MM.1S (cell line): Measurements from ENCODE around the gene ADAMTS2.

Experiments
- DNase-seq: peaks from one replicate; pipeline ENCODE4 v3.0.0-alpha.2; 2015
- H2AFZ ChIP-seq: fragments of 300-600 bp; sonication (generic); 2 replicates; pipeline ENCODE4 v1.6.0; 2016; ENCODE audit warnings: antibody characterized with exemption, low read length
- H3F3A ChIP-seq: fragments of 300-600 bp; sonication (generic); 2 replicates; pipeline ENCODE4 v1.6.1; 2016; ENCODE audit warnings: mild to moderate bottlenecking, antibody characterized with exemption, low read length, moderate library complexity, mixed read lengths; ENCODE audit not compliant: insufficient read depth
- H3K27ac ChIP-seq: fragments of 300-600 bp; sonication (generic); 2 replicates; pipeline ENCODE4 v1.5.1; 2016; ENCODE audit warnings: mild to moderate bottlenecking, low read length
- H3K27me3 ChIP-seq: fragments of 300-600 bp; sonication (generic); replicated peaks from 2 replicates; pipeline ENCODE4 v1.6.0; 2016; ENCODE audit warnings: low read length; ENCODE audit not compliant: insufficient read depth
- H3K36me3 ChIP-seq: fragments of 300-600 bp; sonication (generic); replicated peaks from 2 replicates; pipeline ENCODE4 v1.6.1; 2016; ENCODE audit warnings: mild to moderate bottlenecking, low read length, mixed read lengths; ENCODE audit not compliant: insufficient read depth
- H3K4me1 ChIP-seq: fragments of 300-600 bp; sonication (generic); 2 replicates; pipeline ENCODE4 v1.6.1; 2016; ENCODE audit warnings: low read length, mixed read lengths
- H3K4me2 ChIP-seq: fragments of 300-600 bp; sonication (generic); 2 replicates; pipeline ENCODE4 v1.6.0; 2016; ENCODE audit warnings: low read depth, low read length
- H3K4me3 ChIP-seq: fragments of 300-600 bp; sonication (generic); 2 replicates; pipeline ENCODE4 v1.5.1; 2016; ENCODE audit warnings: low read length, mixed read lengths
- H3K79me2 ChIP-seq: fragments of 300-600 bp; sonication (generic); 2 replicates; pipeline ENCODE4 v1.6.1; 2016; ENCODE audit warnings: mixed run types, low read length, mixed read lengths
- H3K9ac ChIP-seq: fragments of 300-600 bp; sonication (generic); 2 replicates; pipeline ENCODE4 v1.6.1; 2016; ENCODE audit warnings: low read length, mixed read lengths
- H3K9me2 ChIP-seq: fragments of 300-600 bp; sonication (generic); replicated peaks from 2 replicates; pipeline ENCODE4 v1.6.1; 2016; ENCODE audit warnings: mild to moderate bottlenecking, low read length, mixed read lengths; ENCODE audit not compliant: insufficient read depth
- H3K9me3 ChIP-seq: fragments of 300-600 bp; sonication (generic); replicated peaks from 2 replicates; pipeline ENCODE4 v1.6.1; 2016; ENCODE audit warnings: mild to moderate bottlenecking, low read length, mixed read lengths; ENCODE audit not compliant: insufficient read depth
- H4K20me1 ChIP-seq: fragments of 300-600 bp; sonication (generic); 2 replicates; pipeline ENCODE4 v1.6.1; 2016; ENCODE audit warnings: mild to moderate bottlenecking, low read length, moderate library complexity, mixed read lengths; ENCODE audit not compliant: insufficient read depth
- CTCF ChIP-seq: fragments of 300-600 bp; sonication (generic); IDR thresholded peaks from 2 replicates; pipeline ENCODE4 v1.5.1; 2016; ENCODE audit warnings: antibody characterized with exemption, low read length, mixed read lengths
- EZH2 ChIP-seq: fragments of 300-600 bp; sonication (generic); optimal IDR thresholded peaks from 2 replicates; pipeline ENCODE3; 2017; ENCODE audit warnings: low read depth, mild to moderate bottlenecking, antibody characterized with exemption, low read length, mixed read lengths
- EZH2phosphoT487 ChIP-seq: fragments of 300-600 bp; sonication (generic); IDR thresholded peaks from 2 replicates; pipeline ENCODE4 v1.6.1; 2018; ENCODE audit warnings: antibody characterized with exemption, low read length

ADAMTS2 gene

GRCh38 chr5:179301376-179301775, 43.9 kb downstream of the ADAMTS2 start:
- no peak for DNase-seq
- Histone ChIP-seq H3F3A (no peaks in the 10 kb centered on the region), H3K4me2 (no peak overlapping the region), H3K79me2 (no peaks in the 10 kb centered on the region), H3K4me1 (no peaks in the 10 kb centered on the region), H3K36me3 (no peaks in the 10 kb centered on the region), H3K9ac (no peak overlapping the region), H4K20me1 (no peaks in the 10 kb centered on the region), H3K27me3 (peaks cover 18% of the 10 kb centered on the region; the same call in 1 of the 2 replicates), H3K4me3 (no peak overlapping the region), H2AFZ (no peak overlapping the region), H3K9me3 (no peaks in the 10 kb centered on the region), H3K9me2 (no peaks in the 10 kb centered on the region), H3K27ac (no peak overlapping the region)
- TF ChIP-seq EZH2phosphoT487 (no peak), EZH2 (no peak), CTCF (no peak)

- Histone ChIP-seq H3K4me2 (no peak overlapping the region), H3K9me2 (no peaks in the 10 kb centered on the region), H3K9me3 (no peaks in the 10 kb centered on the region), H3K27me3 (peaks cover 23% of the 10 kb centered on the region; the same call in 1 of the 2 replicates), H3F3A (no peaks in the 10 kb centered on the region), H3K4me3 (no peak overlapping the region), H3K27ac (no peak overlapping the region), H3K4me1 (no peaks in the 10 kb centered on the region), H4K20me1 (no peaks in the 10 kb centered on the region), H3K79me2 (no peaks in the 10 kb centered on the region), H3K36me3 (no peaks in the 10 kb centered on the region), H2AFZ (no peak overlapping the region), H3K9ac (no peak overlapping the region)
- DNase-seq: no peak
- TF ChIP-seq CTCF: no peak
- TF ChIP-seq EZH2: no peak
- TF ChIP-seq EZH2phosphoT487: no peak
These were observed 44.6 kb downstream of the ADAMTS2 start for GRCh38 chr5:179300581-179301180.

GRCh38 chr5:179298181-179298993, 46.9 kb downstream of the ADAMTS2 start:
- no peak overlapping the region for H3K9ac ChIP-seq
- TF ChIP-seq CTCF: no peak
- no peak overlapping the region for H3K4me3 ChIP-seq
- H3K9me2 ChIP-seq: no peaks in the 10 kb centered on the region
- no peaks in the 10 kb centered on the region for H3K9me3 ChIP-seq
- no peaks in the 10 kb centered on the region for H3F3A ChIP-seq
- no peaks in the 10 kb centered on the region for H3K79me2 ChIP-seq
- H2AFZ ChIP-seq: no peak overlapping the region
- no peak for DNase-seq
- no peaks in the 10 kb centered on the region for H4K20me1 ChIP-seq
- no peaks in the 10 kb centered on the region for H3K36me3 ChIP-seq
- H3K4me2 ChIP-seq: no peak overlapping the region
- H3K4me1 ChIP-seq: no peaks in the 10 kb centered on the region
- H3K27ac ChIP-seq: no peak overlapping the region
- peaks cover 30% of the 10 kb centered on the region; the same call in 1 of the 2 replicates for H3K27me3 ChIP-seq
